HG03439 (cell line): Measurements from ENCODE around the gene MRPL20.
A peak's percentile ranks its signal among the peaks of the same experiment; 100 is the strongest.
"Not testable (repeated sequence)": the region's sequence is repeated elsewhere in the genome, so short reads cannot be mapped to it uniquely, and the experiment has no call there.

Experiments
- ATAC-seq: cut with Tn5 transposase; IDR thresholded peaks from one replicate; pipeline ENCODE4 v1.9.1; 2021; ENCODE audit warnings: mild to moderate bottlenecking, moderate library complexity; ENCODE audit not compliant: unreplicated experiment

The MRPL20 gene

GRCh38 chr1:1411626-1412025 is 4.5 kb upstream of the MRPL20 start:
- no peak for ATAC-seq

GRCh38 chr1:1410238-1410637 is 3.1 kb upstream of the MRPL20 start:
- not testable (repeated sequence) for ATAC-seq

DNA sequence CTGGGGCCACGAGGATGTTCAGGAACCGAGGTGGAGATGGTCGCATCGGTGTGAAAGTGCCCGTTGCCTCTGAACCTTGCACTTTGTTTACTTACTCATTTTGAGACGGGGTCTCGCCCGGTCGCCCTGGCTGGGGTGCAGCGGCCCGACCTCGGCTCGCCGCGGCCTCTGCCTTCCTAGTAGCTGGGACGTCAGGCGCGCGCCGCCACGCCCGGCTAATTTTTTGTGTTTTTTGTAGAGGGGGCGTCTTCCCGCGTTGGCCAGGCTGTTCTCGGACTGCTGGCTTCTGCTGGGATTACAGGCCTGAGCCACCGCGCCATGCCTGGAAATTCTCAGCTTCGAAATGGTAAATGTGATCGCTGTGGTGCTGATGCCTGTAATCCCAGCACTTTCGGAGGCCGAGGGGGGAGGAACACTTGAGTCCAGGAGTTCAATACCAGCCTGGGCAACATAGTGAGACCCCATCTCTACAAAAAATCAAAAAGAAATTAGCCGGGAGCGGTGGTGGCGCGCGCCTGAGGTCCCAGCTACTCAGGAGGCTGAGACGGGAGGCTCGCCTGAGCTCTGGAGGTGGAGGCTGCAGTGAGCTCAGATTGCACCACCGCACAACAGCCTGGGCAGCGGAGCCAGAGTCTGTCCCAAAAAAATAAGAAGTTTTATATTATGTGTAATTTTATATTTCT is 684 bp upstream of the MRPL20 start:
- ATAC-seq = peak; percentile 29

- no peak for ATAC-seq
Measured at GRCh38 chr1:1406101-1406820, 832 bp downstream of the MRPL20 start.

GRCh38 chr1:1403653-1404052 is 3.4 kb downstream of the MRPL20 start:
- no peak for ATAC-seq

GRCh38 chr1:1402901-1403392 is 4.1 kb downstream of the MRPL20 start:
- ATAC-seq = not testable (repeated sequence)

DNA sequence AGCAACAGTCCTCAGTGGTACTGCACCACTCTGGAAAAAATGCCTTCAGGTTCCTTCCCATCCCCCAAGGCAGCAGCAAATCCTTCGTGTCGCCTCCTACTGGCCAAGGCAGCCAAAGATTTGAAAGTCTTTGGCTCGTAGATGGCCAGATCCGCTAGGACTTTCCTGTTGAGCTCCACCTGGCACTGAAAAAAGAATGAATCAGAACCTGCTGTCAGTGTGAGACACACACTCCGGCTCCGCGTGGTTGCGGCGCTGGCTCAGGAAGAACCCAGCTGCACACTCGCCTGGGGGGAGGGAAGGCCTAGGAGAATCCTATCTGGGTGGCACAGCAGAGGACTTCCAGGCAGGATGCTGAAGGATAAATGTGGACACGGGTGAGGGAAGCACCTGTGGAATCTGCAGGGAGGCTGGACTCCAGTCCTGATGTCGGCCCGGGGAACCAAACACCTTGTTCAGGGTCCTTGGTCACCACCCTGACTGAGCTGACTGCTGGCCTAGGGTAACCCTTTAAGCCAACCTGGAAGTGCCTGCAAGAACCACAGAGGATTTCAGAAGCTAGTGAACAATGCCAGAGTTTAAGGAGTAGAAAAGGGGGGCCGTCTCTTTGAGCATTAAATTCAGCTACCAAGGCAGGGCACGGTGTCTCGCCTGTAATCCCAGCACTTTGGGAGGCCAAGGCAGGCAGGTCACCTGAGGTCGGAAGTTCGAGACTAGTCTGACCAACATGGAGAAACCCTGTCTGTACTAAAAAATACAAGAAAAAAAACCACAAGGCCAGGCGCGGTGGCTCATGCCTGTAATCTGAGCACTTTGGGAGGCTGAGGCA is 4.8 kb downstream of the MRPL20 start:
- ATAC-seq = no peak

- no peak for ATAC-seq
Measured at GRCh38 chr1:1401457-1402010, 5.6 kb downstream of the MRPL20 start.

DNA sequence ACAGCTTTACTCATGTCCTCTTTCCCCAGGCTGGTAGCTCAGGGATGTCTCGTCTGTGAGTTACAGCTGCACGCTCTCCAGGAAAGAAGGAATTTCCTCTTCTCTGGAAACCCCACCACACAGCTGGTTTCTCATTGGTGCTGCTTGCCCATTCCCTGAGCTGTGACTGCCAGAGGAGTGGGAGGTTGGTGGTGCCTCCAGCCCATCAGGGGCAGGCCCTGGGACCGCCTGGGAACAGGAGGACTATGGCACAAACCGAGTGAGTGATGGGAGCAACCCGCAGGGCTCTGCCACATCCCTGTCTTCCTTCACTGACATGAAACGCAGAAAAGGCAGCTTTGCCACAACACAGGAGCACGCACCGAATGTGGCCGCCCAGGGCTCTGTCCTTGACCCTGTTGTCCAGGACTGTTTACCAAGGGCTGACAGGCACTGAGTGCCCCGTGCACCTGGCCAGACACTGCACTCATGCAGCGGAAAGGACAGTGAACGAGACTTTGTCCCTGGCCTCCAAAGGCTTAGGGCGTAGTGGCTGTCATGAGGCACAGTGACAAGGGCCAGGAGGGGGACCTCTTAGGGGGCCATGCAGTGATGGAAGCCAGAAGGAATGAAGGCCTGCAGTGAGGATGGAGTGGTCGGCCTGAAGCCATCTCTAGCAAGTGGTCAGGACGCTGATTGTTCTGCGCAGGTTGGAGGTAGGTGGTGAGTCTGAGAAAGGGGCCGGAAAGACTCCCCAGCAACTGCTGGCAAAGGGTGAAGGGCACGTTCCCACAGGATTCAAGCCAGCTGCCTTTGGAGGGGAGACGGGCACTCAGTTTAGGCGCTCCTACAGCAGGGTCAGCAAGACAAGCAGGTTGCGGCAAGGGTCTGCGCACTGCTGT is 6.3 kb downstream of the MRPL20 start:
- no peak for ATAC-seq

DNA sequence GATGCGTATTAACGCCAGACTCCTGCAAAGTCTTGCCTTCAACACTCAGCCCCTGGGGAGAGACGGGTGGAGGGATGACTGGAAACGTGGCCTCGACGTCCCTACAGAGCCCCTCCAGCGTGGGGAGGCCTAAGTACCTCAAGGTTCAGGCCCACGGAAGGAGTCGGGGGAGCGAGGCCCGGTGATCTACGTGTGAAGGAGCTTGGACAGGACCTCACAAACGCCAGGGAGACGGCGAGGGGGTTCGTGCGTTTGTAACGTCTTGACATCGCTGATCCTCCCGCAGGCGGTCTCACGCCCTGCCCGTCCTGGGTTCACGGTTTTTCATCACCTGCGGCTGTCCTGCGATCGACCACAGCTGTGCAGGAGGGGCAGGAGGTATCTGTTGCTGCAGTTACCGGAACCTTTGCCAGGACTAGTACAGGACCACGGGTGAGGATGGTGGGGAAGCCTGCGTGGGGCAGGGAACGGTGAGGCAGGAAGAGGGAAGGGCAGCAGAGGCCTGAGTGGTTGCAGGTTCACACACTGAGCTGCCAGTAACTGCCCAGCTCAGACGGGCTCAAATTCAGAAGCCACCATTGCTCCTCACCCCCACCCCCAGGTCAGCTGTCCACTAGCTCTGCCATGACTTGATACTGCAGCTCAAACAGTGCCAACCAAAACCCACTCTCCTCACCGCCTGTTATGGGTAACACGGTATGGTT is 7.1 kb downstream of the MRPL20 start:
- ATAC-seq = peak; percentile 2

GRCh38 chr1:1399187-1399871 is 7.8 kb downstream of the MRPL20 start, which contains the start of gene CCNL2:
CCNL2 (minus strand) TSS chr1:1399335; CDS start chr1:1399306, 29 bp downstream.
- ATAC-seq = peak; percentile 87

GRCh38 chr1:1398677-1399186 is 8.4 kb downstream of the MRPL20 start:
- ATAC-seq = peak; percentile 14

DNA sequence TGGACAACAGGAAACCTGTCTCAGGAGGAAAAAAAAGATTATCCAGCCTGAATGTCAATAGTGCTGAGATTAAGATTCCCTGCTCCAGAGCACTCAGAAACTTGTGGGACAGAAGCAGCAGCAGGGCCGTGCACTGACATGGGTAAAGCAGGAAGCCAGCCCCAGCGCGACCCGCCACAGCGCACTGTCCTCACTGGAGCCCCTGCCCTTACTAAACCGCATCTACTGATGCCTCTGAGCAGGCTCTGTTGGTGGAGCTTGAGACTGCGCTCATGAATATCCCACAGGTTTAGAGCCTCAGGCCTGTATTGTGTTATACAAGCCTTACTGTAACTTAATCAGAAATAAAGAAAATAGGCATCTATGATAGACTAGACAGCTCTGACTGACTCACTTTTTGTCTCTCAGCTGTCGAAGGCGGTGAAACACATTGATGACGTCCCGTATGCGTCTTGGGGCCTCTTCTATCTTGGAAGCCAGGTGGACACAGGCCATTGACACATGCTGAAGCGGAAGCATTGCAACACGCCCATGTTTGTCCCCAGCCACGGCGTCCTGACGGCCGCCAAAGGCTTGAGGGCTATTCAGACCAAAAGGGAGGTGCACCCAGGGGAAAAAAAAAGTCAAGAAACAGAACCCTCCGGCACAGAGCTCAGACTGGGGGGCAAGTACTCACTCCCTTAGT is 9.1 kb downstream of the MRPL20 start:
- no peak for ATAC-seq

DNA sequence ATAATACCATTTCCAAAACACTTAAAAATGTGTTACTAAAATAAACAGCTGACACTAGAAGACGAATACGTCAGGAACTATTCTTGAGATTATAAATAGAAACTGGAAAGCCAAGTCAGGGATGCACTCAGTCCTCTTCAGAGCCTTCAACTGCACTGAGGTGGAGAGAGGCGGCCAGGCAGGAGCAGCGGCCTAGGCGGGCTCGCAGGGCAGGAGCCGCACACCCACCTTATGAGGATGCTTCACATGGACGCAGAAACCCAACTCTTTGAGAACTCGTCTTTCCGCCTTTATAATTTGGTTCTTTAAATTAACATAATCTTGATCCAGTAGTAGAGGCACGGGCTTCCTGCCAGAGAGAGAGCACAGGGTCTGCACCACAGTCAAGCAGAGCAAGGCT is 11.9 kb downstream of the MRPL20 start:
- no peak for ATAC-seq

DNA sequence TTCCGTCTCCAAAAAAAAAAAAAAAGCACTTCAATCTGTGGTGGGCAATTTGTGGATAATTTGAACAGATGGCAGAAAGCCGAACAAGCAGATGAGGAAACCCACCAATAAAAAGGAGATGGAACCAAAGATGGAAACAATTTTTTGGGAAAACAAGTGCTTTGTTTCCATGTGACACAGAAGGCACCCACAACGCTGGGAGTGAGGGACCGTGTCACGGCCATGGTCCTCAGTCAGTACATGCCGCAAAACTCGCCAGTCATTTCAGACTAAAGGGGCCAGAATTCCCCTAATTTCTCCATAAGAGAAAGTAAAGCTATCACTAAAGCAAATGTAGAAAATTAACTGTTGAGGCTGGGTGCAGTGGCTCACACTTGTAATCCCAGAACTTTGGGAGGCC is 13.0 kb downstream of the MRPL20 start:
- no peak for ATAC-seq

GRCh38 chr1:1393428-1393827 is 13.7 kb downstream of the MRPL20 start:
- no peak for ATAC-seq

DNA sequence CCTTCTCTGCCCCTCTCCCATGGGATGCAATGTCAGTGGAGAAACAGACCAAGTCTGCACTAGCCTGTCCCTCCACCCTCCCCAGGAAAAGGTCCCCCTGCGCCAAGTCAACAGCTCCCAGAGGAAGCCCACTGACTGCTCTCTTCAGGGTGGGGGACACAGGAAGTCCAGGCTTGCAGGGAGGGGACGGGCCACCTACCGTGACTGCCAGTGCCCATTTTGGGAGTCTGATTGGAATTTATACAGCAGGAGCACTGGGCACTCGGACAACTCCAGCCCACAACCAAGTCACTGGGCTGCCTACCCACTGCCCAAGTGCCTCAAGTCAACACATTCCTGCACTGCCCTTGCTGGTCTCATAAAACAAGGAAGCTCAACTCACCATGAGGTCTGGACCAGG is 14.1 kb downstream of the MRPL20 start:
- ATAC-seq = no peak

DNA sequence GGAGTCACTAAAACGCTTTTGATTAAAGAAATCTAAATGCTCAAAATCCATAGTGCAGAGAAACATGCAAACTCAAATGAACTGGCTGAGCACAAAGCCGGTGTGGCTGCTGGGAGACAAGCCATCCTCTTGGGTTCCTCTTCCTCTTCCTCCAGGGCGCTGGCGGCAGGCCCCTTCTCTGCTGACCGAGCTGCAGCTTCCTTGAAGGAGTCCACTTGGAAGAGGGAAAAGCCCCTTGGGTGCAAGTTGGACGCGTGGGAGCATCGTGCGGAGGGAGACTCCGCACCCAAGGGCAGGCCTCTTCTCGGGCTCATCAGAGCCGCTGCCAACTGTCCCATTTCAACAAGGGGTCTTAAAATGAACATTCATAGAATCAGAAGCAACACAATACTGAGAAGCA is 15.9 kb downstream of the MRPL20 start:
- ATAC-seq = no peak
